HG03095 (cell line): ENCODE data around the gene ACOT6.
A peak's percentile ranks its signal among the peaks of the same experiment; 100 is the strongest.
"Not testable (repeated sequence)": the region's sequence is repeated elsewhere in the genome, so short reads cannot be mapped to it uniquely, and the experiment has no call there.

ENCODE experiments used
- ATAC-seq: cut with Tn5 transposase; IDR thresholded peaks from one replicate; pipeline ENCODE4 v1.9.1; 2021; ENCODE audit warnings: moderate library complexity; ENCODE audit not compliant: unreplicated experiment

ACOT6 gene

DNA sequence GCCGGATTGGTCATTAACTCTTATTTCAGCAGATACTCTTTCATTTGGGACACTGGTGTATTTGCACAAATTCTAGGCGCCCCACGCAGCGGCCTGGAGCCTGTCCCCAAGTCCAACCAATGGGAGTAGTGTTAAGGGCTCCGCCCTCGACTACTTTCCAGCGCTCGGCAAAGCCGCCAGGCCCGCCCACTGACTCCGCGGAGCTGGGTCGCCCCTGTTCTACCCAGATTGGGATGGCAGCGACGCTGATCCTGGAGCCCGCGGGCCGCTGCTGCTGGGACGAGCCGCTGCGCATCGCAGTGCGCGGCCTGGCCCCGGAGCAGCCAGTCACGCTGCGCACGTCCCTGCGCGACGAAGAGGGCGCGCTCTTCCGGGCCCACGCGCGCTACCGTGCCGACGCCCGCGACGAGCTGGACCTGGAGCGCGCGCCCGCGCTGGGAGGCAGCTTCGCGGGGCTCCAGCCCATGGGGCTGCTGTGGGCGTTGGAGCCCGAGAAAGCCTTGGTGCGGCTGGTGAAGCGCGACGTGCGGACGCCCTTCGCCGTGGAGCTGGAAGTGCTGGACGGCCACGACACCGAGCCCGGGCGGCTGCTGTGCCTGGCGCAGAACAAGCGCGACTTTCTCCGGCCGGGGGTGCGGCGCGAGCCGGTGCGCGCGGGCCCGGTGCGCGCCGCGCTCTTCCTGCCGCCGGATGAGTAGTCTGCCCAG lies at the start of gene ACOT6:
Gene ACOT6, plus strand, starts transcription at position 179 of the 707 bp plus-strand sequence. Its CDS starts 55 bp downstream, at position 234.
- ATAC-seq, result peak; percentile 68

DNA sequence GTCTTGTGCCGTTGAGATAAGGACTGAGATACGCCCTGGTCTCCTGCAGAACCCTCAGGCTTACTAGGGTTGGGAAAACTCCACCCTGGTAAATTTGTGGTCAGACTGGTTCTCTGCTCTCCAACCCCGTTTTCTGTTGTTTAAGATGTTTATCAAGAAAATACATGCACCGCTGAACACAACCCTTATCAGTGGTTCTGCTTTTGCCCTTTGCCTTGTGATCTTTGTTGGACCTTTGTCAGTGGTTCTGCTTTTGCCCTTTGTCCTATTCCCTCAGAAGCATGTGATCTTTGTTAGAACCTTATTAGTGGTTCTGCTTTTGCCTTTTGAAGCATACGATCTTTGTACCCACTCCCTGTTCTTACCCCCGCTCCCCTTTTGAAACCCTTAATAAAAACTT lies 49.6 kb upstream of the ACOT6 start:
- ATAC-seq, result not testable (repeated sequence)

- ATAC-seq, result not testable (repeated sequence)
These were observed 45.9 kb upstream of the ACOT6 start for GRCh38 chr14:73566431-73566830.

- not testable (repeated sequence) for ATAC-seq
These were observed 45.4 kb upstream of the ACOT6 start for GRCh38 chr14:73566935-73567334.

GRCh38 chr14:73567358-73567757 lies 45.0 kb upstream of the ACOT6 start:
- no peak for ATAC-seq

GRCh38 chr14:73567951-73568885 lies 44.1 kb upstream of the ACOT6 start:
- ATAC-seq, result no peak

- not testable (repeated sequence) for ATAC-seq
These were observed 43.5 kb upstream of the ACOT6 start for GRCh38 chr14:73568886-73569184.

DNA sequence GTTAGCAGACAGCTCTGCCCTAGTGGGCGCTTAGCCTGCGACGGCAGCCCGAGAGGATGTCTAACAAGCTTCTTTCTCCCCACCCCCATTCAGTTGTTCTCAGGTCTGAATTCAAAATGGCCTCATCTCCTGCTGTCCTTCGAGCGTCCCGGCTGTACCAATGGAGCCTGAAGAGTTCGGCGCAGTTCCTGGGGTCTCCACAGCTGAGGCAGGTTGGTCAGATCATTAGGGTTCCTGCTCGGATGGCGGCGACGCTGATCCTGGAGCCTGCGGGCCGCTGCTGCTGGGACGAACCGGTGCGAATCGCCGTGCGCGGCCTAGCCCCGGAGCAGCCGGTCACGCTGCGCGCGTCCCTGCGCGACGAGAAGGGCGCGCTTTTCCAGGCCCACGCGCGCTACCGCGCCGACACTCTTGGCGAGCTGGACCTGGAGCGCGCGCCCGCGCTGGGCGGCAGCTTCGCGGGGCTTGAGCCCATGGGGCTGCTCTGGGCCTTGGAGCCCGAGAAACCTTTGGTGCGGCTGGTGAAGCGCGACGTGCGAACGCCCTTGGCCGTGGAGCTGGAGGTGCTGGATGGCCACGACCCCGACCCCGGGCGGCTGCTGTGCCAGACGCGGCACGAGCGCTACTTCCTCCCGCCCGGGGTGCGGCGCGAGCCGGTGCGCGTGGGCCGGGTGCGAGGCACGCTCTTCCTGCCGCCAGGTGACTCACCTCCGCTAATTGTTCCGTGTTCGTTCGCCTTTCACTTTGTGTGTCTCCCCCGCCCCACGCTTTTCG lies 42.9 kb upstream of the ACOT6 start, which contains the start of gene ACOT2:
Gene ACOT2, plus strand, starts transcription at position 29 of the 774 bp plus-strand sequence. Its CDS starts 28 bp downstream, at position 57.
- peak; percentile 48 for ATAC-seq

GRCh38 chr14:73570913-73571312 lies 41.4 kb upstream of the ACOT6 start:
- ATAC-seq, result not testable (repeated sequence)

DNA sequence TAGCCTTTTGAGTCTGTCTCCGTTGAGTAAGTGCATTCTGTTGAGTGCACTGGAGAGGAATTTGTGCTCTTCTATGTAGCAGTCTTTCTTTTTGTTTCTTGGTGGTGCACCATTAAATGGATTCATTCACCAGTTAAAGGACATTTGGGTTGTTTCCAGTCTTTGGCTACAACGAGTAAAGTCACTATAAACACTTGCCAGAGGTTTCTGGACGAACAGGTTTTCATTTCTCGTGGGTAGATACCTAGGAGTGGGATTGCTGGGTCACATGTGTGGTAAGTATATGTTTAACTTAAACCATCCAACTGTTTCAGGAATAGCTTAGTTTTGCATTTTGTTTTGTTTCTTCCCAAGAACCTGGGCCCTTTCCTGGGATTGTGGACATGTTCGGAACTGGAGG lies 39.3 kb upstream of the ACOT6 start:
- ATAC-seq, result not testable (repeated sequence)

DNA sequence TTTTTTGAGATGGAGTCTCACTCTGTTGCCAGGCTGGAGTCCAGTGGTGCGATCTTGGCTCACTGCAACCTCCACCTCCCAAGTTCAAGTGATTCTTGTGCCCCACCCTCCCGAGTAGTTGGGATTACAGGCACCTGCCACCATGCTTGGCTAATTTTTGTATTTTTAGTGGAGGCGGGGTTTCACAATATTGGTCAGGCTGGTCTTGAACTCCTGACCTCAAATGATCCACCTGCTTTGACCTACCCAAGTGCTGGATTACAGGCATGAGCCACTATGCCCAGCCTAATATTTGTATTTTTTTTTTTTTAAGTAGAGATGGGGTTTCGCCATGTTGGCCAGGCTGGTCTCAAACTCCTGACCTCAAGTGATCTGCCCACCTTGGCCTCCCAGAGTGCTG lies 38.6 kb upstream of the ACOT6 start:
- not testable (repeated sequence) for ATAC-seq

- not testable (repeated sequence) for ATAC-seq
These were observed 38.1 kb upstream of the ACOT6 start for GRCh38 chr14:73574251-73574650.

GRCh38 chr14:73576391-73576790 lies 35.9 kb upstream of the ACOT6 start:
- no peak for ATAC-seq

DNA sequence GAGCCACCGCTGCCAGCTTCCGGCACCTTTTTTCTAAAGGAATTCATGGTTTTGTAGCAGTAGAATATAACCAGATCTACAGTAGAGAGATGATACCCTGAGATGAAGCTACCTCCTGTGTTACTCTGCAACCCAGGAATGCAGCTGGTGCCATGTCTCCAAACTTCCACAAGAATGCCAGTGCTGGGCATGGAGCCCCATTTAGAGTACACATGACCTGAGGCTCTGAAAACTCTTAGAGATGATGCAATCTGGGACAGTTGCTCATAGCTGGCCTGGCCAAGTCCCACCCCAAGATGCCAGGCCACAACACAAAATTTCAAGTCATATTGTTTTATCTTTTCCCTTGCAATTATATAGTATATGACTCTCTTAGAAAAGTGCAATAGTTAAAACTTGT lies 35.1 kb upstream of the ACOT6 start:
- ATAC-seq, result not testable (repeated sequence)

GRCh38 chr14:73582102-73582979 lies 30.0 kb upstream of the ACOT6 start:
- not testable (repeated sequence) for ATAC-seq

DNA sequence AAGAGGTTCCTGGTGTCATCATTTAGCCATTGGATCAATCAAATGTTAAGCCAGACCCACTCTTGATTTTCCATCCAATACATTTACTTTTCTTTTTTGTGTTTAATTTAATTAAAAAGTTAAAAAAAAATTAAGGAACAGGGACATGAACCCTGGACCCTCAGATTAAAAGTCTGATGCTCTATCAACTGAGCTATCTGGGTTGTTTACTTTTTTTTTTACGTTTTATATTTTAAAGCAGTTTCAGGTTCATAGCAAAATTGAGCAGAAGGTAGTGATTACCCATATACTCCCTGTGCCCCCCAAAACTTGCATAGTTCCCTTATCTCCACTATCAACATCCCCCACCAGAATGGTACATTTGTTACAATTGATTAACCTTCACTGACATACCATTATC lies 23.6 kb upstream of the ACOT6 start:
- ATAC-seq, result no peak

- ATAC-seq, result no peak
These were observed 23.2 kb upstream of the ACOT6 start for GRCh38 chr14:73589116-73589515.

DNA sequence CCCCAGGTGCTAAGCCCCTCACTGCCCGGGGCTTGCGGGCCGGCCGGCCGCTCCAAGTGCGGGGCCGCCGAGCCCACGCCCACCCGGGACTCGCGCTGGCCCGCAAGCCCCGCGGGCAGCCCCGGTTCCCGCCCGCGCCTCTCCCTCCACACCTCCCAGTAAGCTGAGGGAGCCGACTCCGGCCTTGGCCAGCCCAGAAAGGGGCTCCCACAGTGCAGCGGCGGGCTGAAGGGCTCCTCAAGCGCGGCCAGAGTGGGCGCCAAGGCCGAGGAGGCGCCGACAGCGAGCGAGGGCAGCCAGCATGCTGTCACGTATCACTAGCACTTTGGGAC lies 21.7 kb upstream of the ACOT6 start:
- not testable (repeated sequence) for ATAC-seq

GRCh38 chr14:73591690-73592449 lies 20.4 kb upstream of the ACOT6 start, which contains the start of gene ACOT4:
ACOT4 (plus strand) TSS chr14:73591873; CDS start chr14:73591960, 87 bp downstream.
- no peak for ATAC-seq
